Natural killer cell (primary cell): ENCODE data around the gene BBOX1. TPM values are rescaled to one million over a fixed set of nuclear protein-coding genes. Genes with fewer than 3 reads are reported as not detected.

Source experiments
- ATAC-seq, 3 donors: fragments of 150-1000 bp in 2 of 3; fragments of 200-7000 bp in 1 of 3; cut with Tn5 transposase; 1 replicate in 1 of 3; 2 replicates in 2 of 3; pipeline ENCODE4 v1.10.0; 2021; ENCODE audit warnings: mild to moderate bottlenecking in 2 of 3, moderate library complexity in 2 of 3
- DNase-seq, 2 donors: peaks; one replicate each; pipeline versions ENCODE4 v3.0.0 to v3.0.0-alpha.2; 2013 to 2021; ENCODE audit warnings: mixed read lengths in 1 of 2
- H3K27ac ChIP-seq: one replicate; pipeline ENCODE4 v1.5.1; 2013; ENCODE audit warnings: mild to moderate bottlenecking, low read length
- H3K27me3 ChIP-seq: one replicate; pipeline ENCODE4 v1.6.1; 2013; ENCODE audit warnings: low read length; ENCODE audit not compliant: control insufficient read depth, insufficient read depth
- H3K36me3 ChIP-seq: one replicate; pipeline ENCODE4 v1.6.1; 2013; ENCODE audit warnings: low read length; ENCODE audit not compliant: control insufficient read depth, insufficient read depth
- H3K4me1 ChIP-seq: one replicate; pipeline ENCODE4 v1.6.1; 2013; ENCODE audit warnings: low read length; ENCODE audit not compliant: control insufficient read depth, insufficient read depth
- H3K4me3 ChIP-seq: one replicate; pipeline ENCODE4 v1.5.1; 2013; ENCODE audit warnings: low read length
- H3K9me3 ChIP-seq: one replicate; pipeline ENCODE4 v1.6.1; 2013; ENCODE audit warnings: low read length; ENCODE audit not compliant: control insufficient read depth, insufficient read depth
- H3K27ac Mint-ChIP-seq, 2 donors: one replicate each; pipeline ENCODE4 v1.8.0; 2022; ENCODE audit warnings: mild to moderate bottlenecking in 2 of 2, mixed read lengths in 2 of 2, moderate library complexity in 1 of 2
- H3K27me3 Mint-ChIP-seq, 2 donors: one replicate each; pipeline ENCODE4 v1.8.0; 2022; ENCODE audit warnings: low read depth in 2 of 2, mixed read lengths in 2 of 2
- H3K36me3 Mint-ChIP-seq: one replicate; pipeline ENCODE4 v1.8.0; 2022; ENCODE audit warnings: mixed read lengths
- H3K4me1 Mint-ChIP-seq, 2 donors: one replicate each; pipeline ENCODE4 v1.8.0; 2022; ENCODE audit warnings: mixed read lengths in 2 of 2
- H3K4me3 Mint-ChIP-seq: one replicate; pipeline ENCODE4 v1.8.0; 2022; ENCODE audit warnings: mild to moderate bottlenecking, moderate library complexity, mixed read lengths
- H3K9me3 Mint-ChIP-seq, 2 donors: one replicate each; pipeline ENCODE4 v1.8.0; 2022; ENCODE audit warnings: mixed read lengths in 2 of 2
- CTCF ChIP-seq: fragments of 200-600 bp; IDR thresholded peaks from one replicate; pipeline ENCODE4 v1.8.0; 2022; ENCODE audit warnings: antibody characterized with exemption
- WGBS: methylation state at CpG from one replicate; pipeline ENCODE4 v1.1.7; 2013; ENCODE audit warnings: missing lambda C conversion rate; ENCODE audit not compliant: insufficient coverage; 5-methylcytosine and 5-hydroxymethylcytosine counted together
- intact Hi-C: fragments of 100-400 bp; cut with micrococcal nuclease; formaldehyde crosslinking; loops from one replicate; pipeline ENCODE4 v1.14.2; 2022
- total RNA-seq, 4 donors: library from RNA; stranded (reverse); fragments of 120-200 nt in 1 of 4; gene quantifications; one replicate each; pipeline versions ENCODE4 v1.2.3 to v1.2.4, GENCODE V29; 2013 to 2022

The BBOX1 gene
- total RNA-seq, 3 donors from 2014 or later (not counting 1 experiment from before 2014, with no cell fraction given), result not detected

- Mint-ChIP-seq H3K27ac (no peak overlapping the region), H3K4me1 (no peaks in the 10 kb centered on the region), H3K4me3 (no peak overlapping the region), H3K27me3 (no peaks in the 10 kb centered on the region), H3K36me3 (peaks cover 15% of the 10 kb centered on the region), H3K9me3 (peaks cover 17 to 19% of the 10 kb centered on the region in 2 donors)
- no peak for TF ChIP-seq CTCF
- WGBS, result no CpG with 5 or more reads among the region's 1 CpG
- Histone ChIP-seq H3K9me3 (peaks cover 11% of the 10 kb centered on the region), H3K36me3 (no peaks in the 10 kb centered on the region), H3K27ac (no peak overlapping the region), H3K4me1 (no peaks in the 10 kb centered on the region), H3K4me3 (no peak overlapping the region), H3K27me3 (no peaks in the 10 kb centered on the region)
- ATAC-seq (no peak), DNase-seq (no peak)
- intact Hi-C loops, result no loop called here
Measured at GRCh38 chr11:27029966-27030365, 10.6 kb upstream of the BBOX1 start.

GRCh38 chr11:27031754-27032153 lies 8.9 kb upstream of the BBOX1 start:
- Mint-ChIP-seq H3K27ac (no peak overlapping the region), H3K4me3 (no peak overlapping the region), H3K9me3 (peaks cover 22 to 23% of the 10 kb centered on the region in 2 donors), H3K27me3 (no peaks in the 10 kb centered on the region), H3K36me3 (peaks cover 16% of the 10 kb centered on the region), H3K4me1 (no peaks in the 10 kb centered on the region)
- intact Hi-C loops, result no loop called here
- H3K4me3 ChIP-seq, result no peak overlapping the region
- peaks cover 11% of the 10 kb centered on the region for H3K9me3 ChIP-seq
- H3K4me1 ChIP-seq, result no peaks in the 10 kb centered on the region
- DNase-seq (no peak), ATAC-seq (no peak)
- no peak overlapping the region for H3K27ac ChIP-seq
- WGBS, result 69% methylated on average over 5 of the region's 5 CpGs
- no peaks in the 10 kb centered on the region for H3K27me3 ChIP-seq
- no peaks in the 10 kb centered on the region for H3K36me3 ChIP-seq
- TF ChIP-seq CTCF, result no peak

- H3K27me3 ChIP-seq, result no peaks in the 10 kb centered on the region
- H3K9me3 ChIP-seq, result no peaks in the 10 kb centered on the region
- H3K4me3 ChIP-seq, result no peak overlapping the region
- Mint-ChIP-seq H3K36me3 (peaks cover 2% of the 10 kb centered on the region), H3K9me3 (peaks cover 13 to 16% of the 10 kb centered on the region in 2 donors), H3K4me1 (no peaks in the 10 kb centered on the region), H3K27me3 (no peaks in the 10 kb centered on the region), H3K27ac (no peak overlapping the region), H3K4me3 (no peak overlapping the region)
- intact Hi-C loops, result no loop called here
- ATAC-seq (no peak), DNase-seq (no peak)
- H3K36me3 ChIP-seq, result no peaks in the 10 kb centered on the region
- no peak overlapping the region for H3K27ac ChIP-seq
- H3K4me1 ChIP-seq, result no peaks in the 10 kb centered on the region
- no peak for TF ChIP-seq CTCF
- WGBS, result 85% methylated on average over 1 of the region's 3 CpGs
Measured at GRCh38 chr11:27039873-27040272, 742 bp upstream of the BBOX1 start.

- H3K9me3 ChIP-seq, result no peaks in the 10 kb centered on the region
- no peaks in the 10 kb centered on the region for H3K4me1 ChIP-seq
- H3K27me3 Mint-ChIP-seq, result no peaks in the 10 kb centered on the region
- H3K9me3 Mint-ChIP-seq, result peaks cover 13 to 14% of the 10 kb centered on the region in 2 donors
- DNase-seq (no peak), ATAC-seq (no peak)
- no peaks in the 10 kb centered on the region for H3K36me3 ChIP-seq
- H3K4me3 ChIP-seq, result no peak overlapping the region
- no peak for TF ChIP-seq CTCF
- H3K27ac ChIP-seq, result no peak overlapping the region
- no peaks in the 10 kb centered on the region for H3K27me3 ChIP-seq
- H3K27ac Mint-ChIP-seq, result no peak overlapping the region
- no peaks in the 10 kb centered on the region for H3K4me1 Mint-ChIP-seq
- H3K4me3 Mint-ChIP-seq, result no peak overlapping the region
- no peaks in the 10 kb centered on the region for H3K36me3 Mint-ChIP-seq
- intact Hi-C loops, result no loop called here
- WGBS, result 100% methylated on average over 1 of the region's 2 CpGs
Measured at GRCh38 chr11:27041141-27041899, 705 bp downstream of the BBOX1 start.
